Activated T-cell treated with anti-CD3 and anti-CD28 coated beads, Interleukin-2, amount 50 U/mL, for 4 hours (primary cell): ENCODE measurements around the gene CYP21A2. TPM values are rescaled to one million over a fixed set of nuclear protein-coding genes. Genes with fewer than 3 reads are reported as not detected.
"Not testable (repeated sequence)": the region's sequence is repeated elsewhere in the genome, so short reads cannot be mapped to it uniquely, and the experiment has no call there.

Experiments
- ATAC-seq, 2 donors: fragments of 200-7000 bp; cut with Tn5 transposase; one replicate each; pipeline ENCODE4 v1.10.0; 2021
- DNase-seq: peaks from one replicate; pipeline ENCODE4 v3.0.0-alpha.2; 2020
- H3K27me3 Mint-ChIP-seq: one replicate; pipeline ENCODE4 v1.8.0; 2021; ENCODE audit warnings: low read depth, mixed read lengths
- H3K36me3 Mint-ChIP-seq: one replicate; pipeline ENCODE4 v1.8.0; 2022; ENCODE audit warnings: mixed read lengths; ENCODE audit not compliant: insufficient read depth
- H3K4me1 Mint-ChIP-seq: one replicate; pipeline ENCODE4 v1.8.0; 2021; ENCODE audit warnings: low read depth, mixed read lengths
- H3K4me3 Mint-ChIP-seq: one replicate; pipeline ENCODE4 v1.8.0; 2021; ENCODE audit warnings: mild to moderate bottlenecking, moderate library complexity, mixed read lengths
- H3K9me3 Mint-ChIP-seq: one replicate; pipeline ENCODE4 v1.8.0; 2021; ENCODE audit warnings: mixed read lengths
- total RNA-seq, 3 donors: library from RNA; stranded (reverse); gene quantifications; one replicate each; pipeline ENCODE4 v1.2.1, GENCODE V29; 2021

Gene CYP21A2
- 1 to 10 TPM in 1 of 3 donors, under 1 TPM in 2; 0.74 to 1.0 (median 0.84) TPM for total RNA-seq

DNA sequence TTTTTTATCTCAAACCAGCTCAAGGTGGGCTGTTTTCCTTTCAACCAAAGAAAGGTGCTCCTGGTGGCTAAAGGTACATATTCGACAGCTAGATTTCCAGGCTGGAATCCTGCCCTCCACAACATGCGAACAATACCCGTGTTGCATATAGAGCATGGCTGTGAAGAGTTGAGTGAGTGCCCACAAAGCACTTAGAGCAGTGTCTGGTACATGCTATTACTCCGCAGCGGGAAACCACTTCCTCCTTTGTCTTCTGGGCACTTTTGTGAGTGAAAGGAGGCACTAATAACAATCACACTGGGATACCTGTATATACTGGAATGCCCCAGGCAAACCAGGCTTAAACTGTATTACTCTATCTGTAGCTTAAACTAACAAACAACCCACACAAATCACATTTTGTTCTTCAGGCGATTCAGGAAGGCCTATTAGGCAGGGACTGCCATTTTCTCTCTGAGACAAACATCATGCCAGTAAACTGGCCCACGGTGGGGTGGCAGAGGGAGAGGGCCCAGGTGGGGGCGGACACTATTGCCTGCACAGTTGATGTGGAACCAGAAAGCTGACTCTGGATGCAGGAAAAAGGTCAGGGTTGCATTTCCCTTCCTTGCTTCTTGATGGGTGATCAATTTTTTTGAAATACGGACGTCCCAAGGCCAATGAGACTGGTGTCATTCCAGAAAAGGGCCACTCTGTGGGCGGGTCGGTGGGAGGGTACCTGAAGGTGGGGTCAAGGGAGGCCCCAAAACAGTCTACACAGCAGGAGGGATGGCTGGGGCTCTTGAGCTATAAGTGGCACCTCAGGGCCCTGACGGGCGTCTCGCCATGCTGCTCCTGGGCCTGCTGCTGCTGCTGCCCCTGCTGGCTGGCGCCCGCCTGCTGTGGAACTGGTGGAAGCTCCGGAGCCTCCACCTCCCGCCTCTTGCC, at the start of gene CYP21A2:
Gene CYP21A2, plus strand, starts transcription at position 818 of the 927 bp plus-strand sequence. Its CDS starts 8 bp downstream, at position 826.
- not testable (repeated sequence) for DNase-seq, H3K9me3 Mint-ChIP-seq, H3K36me3 Mint-ChIP-seq, H3K27me3 Mint-ChIP-seq, H3K4me1 Mint-ChIP-seq, H3K4me3 Mint-ChIP-seq
- ATAC-seq = peak; percentile 65 to 71

DNA sequence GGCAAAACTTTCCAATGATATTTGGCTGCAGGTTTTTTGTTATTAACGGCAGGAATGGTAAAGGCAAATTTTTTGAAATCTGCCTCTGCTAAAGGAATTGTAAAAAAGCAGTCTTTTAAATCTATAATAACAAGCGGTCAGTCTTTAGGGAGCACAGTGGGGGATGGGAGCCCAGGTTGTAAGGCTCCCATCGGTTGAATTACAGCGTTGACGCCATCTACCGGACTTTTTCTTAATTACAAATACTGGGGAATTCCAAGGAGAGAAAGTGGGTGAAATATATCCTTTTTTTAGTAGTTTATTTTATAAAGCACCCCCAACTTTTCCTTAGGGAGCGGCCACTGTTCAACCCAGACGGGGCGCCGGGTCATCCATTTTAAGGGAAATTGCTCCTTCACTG, 48.9 kb upstream of the CYP21A2 start:
- H3K4me3 Mint-ChIP-seq, DNase-seq, H3K36me3 Mint-ChIP-seq, H3K9me3 Mint-ChIP-seq, ATAC-seq, H3K27me3 Mint-ChIP-seq, H3K4me1 Mint-ChIP-seq: not testable (repeated sequence)

DNA sequence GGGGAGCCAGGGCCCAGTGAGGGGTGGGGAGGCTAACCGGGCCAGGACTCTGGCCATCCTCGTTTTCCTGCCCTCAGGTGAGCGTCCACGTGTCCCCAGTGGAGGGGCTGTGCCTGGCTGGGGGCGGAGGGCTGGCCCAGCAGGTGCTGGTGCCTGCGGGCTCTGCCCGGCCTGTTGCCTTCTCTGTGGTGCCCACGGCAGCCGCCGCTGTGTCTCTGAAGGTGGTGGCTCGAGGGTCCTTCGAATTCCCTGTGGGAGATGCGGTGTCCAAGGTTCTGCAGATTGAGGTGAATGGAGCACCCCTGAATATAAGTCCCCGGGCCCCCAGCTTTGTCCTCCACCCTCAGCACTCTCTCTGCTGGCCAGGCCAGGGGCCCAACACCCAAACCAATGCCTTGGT, 43.8 kb upstream of the CYP21A2 start:
- H3K9me3 Mint-ChIP-seq, DNase-seq, H3K27me3 Mint-ChIP-seq, H3K4me3 Mint-ChIP-seq, H3K36me3 Mint-ChIP-seq, ATAC-seq, H3K4me1 Mint-ChIP-seq: not testable (repeated sequence)

DNA sequence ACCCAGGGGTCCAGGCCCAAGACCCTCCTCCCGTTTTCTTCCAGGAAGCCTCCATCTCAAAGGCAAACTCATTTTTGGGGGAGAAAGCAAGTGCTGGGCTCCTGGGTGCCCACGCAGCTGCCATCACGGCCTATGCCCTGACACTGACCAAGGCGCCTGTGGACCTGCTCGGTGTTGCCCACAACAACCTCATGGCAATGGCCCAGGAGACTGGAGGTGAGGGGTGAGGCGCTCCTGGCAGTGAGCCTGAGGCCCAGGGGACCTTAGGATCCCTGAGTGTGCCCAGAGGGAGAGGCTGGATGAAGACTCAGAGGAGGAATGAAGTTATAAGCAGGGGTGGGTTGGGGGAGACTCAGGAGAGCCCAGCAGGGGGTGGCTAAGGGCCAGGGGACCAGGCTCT, 41.8 kb upstream of the CYP21A2 start:
- H3K36me3 Mint-ChIP-seq, H3K4me1 Mint-ChIP-seq, ATAC-seq, H3K4me3 Mint-ChIP-seq, H3K27me3 Mint-ChIP-seq, H3K9me3 Mint-ChIP-seq, DNase-seq: not testable (repeated sequence)

DNA sequence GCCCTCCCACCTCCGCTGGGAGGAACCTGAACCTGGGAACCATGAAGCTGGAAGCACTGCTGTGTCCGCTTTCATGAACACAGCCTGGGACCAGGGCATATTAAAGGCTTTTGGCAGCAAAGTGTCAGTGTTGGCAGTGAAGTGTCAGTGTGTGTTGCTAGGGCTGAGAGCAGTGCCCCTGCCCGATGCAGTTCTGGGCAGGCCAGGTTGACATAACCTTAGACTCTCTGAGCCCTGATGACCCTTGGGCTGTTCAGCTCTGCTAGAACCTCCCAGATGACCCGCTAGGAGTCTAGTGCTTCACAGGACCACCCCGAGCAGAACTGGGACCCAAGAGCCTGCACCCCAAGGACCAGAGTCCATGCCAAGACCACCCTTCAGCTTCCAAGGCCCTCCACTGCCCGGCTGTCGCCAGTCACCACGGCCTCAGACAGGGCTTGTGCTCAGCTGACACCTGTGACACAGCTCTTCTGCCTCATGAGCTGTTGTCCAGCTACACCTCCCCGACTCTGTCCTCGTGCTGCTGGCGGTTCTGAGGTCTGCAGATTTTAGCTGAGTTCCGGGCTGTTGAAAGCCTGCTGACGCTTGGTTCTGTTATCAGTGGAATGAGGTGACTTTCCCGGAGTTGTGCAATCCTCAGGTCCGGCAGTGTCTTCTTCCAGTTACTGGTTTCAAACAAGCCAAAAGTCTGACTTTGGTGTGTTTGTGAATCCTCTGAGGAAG, 35.5 kb upstream of the CYP21A2 start:
- not testable (repeated sequence) for H3K9me3 Mint-ChIP-seq, ATAC-seq, DNase-seq, H3K36me3 Mint-ChIP-seq, H3K27me3 Mint-ChIP-seq, H3K4me3 Mint-ChIP-seq, H3K4me1 Mint-ChIP-seq

DNA sequence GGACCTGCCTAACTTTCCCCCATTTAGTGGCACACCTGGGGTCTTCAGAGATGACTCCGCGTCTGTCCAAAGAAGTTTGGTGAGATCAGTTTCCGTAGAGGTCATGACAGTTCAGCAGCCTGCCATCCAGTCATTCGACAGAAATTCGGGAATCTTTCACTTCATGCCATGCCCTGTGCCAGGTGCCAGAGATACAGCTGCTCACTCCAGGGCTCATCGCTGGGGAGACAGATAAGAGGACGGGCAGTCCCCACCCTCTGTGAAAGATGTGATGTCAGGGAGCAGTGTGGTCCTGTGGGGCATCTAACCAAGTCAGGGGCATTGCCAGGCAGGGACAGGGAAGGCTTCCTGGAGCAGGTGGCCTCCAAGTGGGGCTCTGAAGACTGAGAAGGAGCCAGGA, 34.9 kb upstream of the CYP21A2 start:
- not testable (repeated sequence) for H3K4me3 Mint-ChIP-seq, H3K27me3 Mint-ChIP-seq, H3K4me1 Mint-ChIP-seq, DNase-seq, H3K9me3 Mint-ChIP-seq, H3K36me3 Mint-ChIP-seq, ATAC-seq

DNA sequence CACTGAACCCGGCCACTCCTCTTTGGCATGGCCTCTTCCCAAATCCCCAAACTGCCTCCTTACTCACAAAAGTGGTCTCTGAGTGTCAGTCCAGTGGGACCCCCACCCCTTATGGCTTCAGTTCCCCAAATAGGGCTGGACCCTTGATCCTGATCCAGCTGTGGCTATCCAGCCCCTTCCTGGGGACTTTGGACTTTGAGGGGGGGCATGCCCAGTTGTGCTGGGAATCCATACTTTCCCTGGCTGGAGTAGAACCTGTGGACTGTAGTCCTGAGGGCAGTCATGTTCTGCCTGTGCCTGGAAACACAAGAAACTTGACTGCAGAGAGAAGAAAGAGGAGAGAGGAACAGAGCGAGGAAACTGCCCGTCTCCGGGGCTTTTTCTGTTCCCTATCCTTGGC, 33.8 kb upstream of the CYP21A2 start:
- H3K4me1 Mint-ChIP-seq, DNase-seq, H3K27me3 Mint-ChIP-seq, H3K36me3 Mint-ChIP-seq, H3K4me3 Mint-ChIP-seq, H3K9me3 Mint-ChIP-seq, ATAC-seq: not testable (repeated sequence)

DNA sequence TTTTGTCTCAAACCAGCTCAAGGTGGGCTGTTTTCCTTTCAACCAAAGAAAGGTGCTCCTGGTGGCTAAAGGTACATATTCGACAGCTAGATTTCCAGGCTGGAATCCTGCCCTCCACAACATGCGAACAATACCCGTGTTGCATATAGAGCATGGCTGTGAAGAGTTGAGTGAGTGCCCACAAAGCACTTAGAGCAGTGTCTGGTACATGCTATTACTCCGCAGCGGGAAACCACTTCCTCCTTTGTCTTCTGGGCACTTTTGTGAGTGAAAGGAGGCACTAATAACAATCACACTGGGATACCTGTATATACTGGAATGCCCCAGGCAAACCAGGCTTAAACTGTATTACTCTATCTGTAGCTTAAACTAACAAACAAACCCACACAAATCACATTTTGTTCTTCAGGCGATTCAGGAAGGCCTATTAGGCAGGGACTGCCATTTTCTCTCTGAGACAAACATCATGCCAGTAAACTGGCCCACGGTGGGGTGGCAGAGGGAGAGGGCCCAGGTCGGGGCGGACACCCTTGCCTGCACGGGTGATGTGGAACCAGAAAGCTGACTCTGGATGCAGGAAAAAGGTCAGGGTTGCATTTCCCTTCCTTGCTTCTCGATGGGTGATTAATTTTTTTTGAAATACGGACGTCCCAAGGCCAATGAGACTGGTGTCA, 33.2 kb upstream of the CYP21A2 start:
- not testable (repeated sequence) for H3K36me3 Mint-ChIP-seq

DNA sequence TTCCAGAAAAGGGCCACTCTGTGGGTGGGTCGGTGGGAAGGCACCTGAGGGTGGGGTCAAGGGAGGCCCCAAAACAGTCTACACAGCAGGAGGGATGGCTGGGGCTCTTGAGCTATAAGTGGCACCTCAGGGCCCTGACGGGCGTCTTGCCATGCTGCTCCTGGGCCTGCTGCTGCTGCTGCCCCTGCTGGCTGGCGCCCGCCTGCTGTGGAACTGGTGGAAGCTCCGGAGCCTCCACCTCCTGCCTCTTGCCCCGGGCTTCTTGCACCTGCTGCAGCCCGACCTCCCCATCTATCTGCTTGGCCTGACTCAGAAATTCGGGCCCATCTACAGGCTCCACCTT, 32.7 kb upstream of the CYP21A2 start:
- H3K4me1 Mint-ChIP-seq, ATAC-seq, DNase-seq, H3K9me3 Mint-ChIP-seq, H3K27me3 Mint-ChIP-seq, H3K36me3 Mint-ChIP-seq, H3K4me3 Mint-ChIP-seq: not testable (repeated sequence)

More for the DNA sequence above, 33.2 kb upstream of the CYP21A2 start:
- ATAC-seq = peak; percentile 63 to 72
- not testable (repeated sequence) for H3K4me3 Mint-ChIP-seq, H3K9me3 Mint-ChIP-seq, DNase-seq, H3K4me1 Mint-ChIP-seq, H3K27me3 Mint-ChIP-seq

DNA sequence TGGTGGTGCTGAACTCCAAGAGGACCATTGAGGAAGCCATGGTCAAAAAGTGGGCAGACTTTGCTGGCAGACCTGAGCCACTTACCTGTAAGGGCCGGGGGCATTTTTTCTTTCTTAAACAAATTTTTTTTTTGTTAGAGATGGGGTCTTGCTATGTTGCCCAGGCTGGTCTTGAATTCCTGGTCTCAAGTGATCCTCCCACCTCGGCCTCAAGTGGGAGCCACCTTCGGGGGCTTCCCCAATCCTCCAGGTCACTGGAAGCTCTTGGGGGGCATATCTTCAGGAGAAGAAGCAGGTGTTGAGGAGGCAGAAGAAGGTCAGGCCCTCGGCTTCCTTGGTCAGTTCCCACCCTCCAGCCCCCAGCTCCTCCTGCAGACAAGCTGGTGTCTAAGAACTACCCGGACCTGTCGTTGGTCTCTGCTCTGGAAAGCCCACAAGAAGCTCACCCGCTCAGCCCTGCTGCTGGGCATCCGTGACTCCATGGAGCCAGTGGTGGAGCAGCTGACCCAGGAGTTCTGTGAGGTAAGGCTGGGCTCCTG, 32.2 kb upstream of the CYP21A2 start:
- H3K4me3 Mint-ChIP-seq = not testable (repeated sequence)

DNA sequence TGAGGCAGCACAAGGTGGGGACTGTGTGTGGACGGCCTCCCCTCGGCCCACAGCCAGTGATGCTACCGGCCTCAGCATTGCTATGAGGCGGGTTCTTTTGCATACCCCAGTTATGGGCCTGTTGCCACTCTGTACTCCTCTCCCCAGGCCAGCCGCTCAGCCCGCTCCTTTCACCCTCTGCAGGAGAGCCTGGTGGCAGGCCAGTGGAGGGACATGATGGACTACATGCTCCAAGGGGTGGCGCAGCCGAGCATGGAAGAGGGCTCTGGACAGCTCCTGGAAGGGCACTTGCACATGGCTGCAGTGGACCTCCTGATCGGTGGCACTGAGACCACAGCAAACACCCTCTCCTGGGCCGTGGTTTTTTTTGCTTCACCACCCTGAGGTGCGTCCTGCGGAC, 31.1 kb upstream of the CYP21A2 start:
- ATAC-seq, H3K4me1 Mint-ChIP-seq, H3K4me3 Mint-ChIP-seq, H3K36me3 Mint-ChIP-seq, H3K9me3 Mint-ChIP-seq, H3K27me3 Mint-ChIP-seq, DNase-seq: not testable (repeated sequence)

More for the DNA sequence above, 32.2 kb upstream of the CYP21A2 start:
- not testable (repeated sequence) for DNase-seq, ATAC-seq, H3K36me3 Mint-ChIP-seq, H3K27me3 Mint-ChIP-seq, H3K4me1 Mint-ChIP-seq, H3K9me3 Mint-ChIP-seq

DNA sequence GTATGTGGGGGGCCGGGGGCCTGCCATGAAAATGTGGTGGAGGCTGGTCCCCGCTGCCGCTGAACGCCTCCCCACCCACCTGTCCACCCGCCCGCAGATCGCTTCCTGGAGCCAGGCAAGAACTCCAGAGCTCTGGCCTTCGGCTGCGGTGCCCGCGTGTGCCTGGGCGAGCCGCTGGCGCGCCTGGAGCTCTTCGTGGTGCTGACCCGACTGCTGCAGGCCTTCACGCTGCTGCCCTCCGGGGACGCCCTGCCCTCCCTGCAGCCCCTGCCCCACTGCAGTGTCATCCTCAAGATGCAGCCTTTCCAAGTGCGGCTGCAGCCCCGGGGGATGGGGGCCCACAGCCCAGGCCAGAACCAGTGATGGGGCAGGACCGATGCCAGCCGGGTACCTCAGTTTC, 30.2 kb upstream of the CYP21A2 start:
- ATAC-seq, H3K4me1 Mint-ChIP-seq, H3K27me3 Mint-ChIP-seq, H3K36me3 Mint-ChIP-seq, H3K9me3 Mint-ChIP-seq, DNase-seq, H3K4me3 Mint-ChIP-seq: not testable (repeated sequence)

DNA sequence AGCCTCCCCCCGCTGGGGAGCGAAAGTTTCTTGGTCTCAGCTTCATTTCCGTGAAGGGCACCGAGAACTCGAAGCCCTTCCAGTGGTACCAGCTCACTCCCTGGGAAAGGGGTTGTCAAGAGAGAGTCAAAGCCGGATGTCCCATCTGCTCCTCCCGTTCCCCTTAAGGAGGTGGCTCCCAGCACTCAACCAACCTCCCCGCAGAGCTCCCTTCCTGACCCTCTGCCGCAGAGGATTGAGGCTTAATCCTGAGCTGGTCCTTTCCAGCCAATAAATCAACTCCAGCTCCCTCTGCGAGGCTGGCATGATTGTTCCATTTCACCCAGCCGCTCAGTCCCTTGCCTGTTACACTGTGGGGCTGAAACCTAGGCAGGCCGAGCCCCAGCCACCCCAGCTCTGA, 29.6 kb upstream of the CYP21A2 start:
- H3K27me3 Mint-ChIP-seq, DNase-seq, H3K4me3 Mint-ChIP-seq, ATAC-seq, H3K4me1 Mint-ChIP-seq, H3K9me3 Mint-ChIP-seq, H3K36me3 Mint-ChIP-seq: not testable (repeated sequence)

DNA sequence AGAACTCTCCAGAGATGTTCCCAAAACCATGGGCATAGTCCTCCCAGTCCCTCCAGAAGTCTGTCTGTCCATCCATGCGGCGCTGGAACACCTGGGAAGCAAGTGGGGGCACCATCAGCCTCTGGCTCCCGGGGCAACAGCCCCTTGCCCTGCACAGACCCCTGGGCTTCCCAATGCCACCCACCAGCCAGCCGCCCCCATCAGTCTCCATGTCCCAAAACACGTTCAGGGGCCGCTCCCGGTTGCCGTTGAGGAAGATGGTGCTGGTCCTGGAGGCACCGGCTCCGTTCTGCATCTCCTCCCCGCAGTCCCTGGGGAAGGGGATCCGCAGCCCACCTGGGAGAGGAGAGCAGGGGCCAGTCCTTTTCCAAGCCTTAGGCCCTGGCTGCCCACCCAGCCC, 28.7 kb upstream of the CYP21A2 start:
- not testable (repeated sequence) for H3K4me1 Mint-ChIP-seq, H3K27me3 Mint-ChIP-seq, H3K9me3 Mint-ChIP-seq, H3K36me3 Mint-ChIP-seq, H3K4me3 Mint-ChIP-seq, DNase-seq, ATAC-seq
